ENCODE results near the gene TRIM31.

TRIM31 gene

GRCh38 chr6:30073489-30074235, 39.2 kb downstream of the TRIM31 start:
- Histone ChIP-seq H3K4me2 (ENCODE audit: low read depth, low read length, poor library complexity, severe bottlenecking) (no peak overlapping the region), H3K9ac (ENCODE audit: low read length) (no peak overlapping the region), H3K79me2 (ENCODE audit: insufficient read depth, low read length) (0 out of 2 replicates have a peak, but pooled peaks cover under 1% of the 10 kb centered on the region), H2AFZ (ENCODE audit: low read depth, low read length, severe bottlenecking) (no peak overlapping the region), H3K36me3 (ENCODE audit: low read length) (no peaks in the 10 kb centered on the region), H3K9me3 (ENCODE audit: insufficient read depth, low read length) (no peaks in the 10 kb centered on the region), H3K9me2 (replicated peaks; ENCODE audit: insufficient read depth, low read length) (no peaks in the 10 kb centered on the region), H3K4me3 (ENCODE audit: insufficient read depth, low read length, poor library complexity, severe bottlenecking) (no peak overlapping the region), H3K27me3 (ENCODE audit: low read length) (0 out of 2 replicates have a peak, but pooled peaks cover 3% of the 10 kb centered on the region), H4K20me1 (ENCODE audit: low read depth, low read length) (no peaks in the 10 kb centered on the region), H3F3A (ENCODE audit: insufficient read depth) (no peaks in the 10 kb centered on the region), H3K27ac (ENCODE audit: low read depth, low read length) (no peak overlapping the region)
- no peak for TF ChIP-seq EZH2phosphoT487 (conservative IDR thresholded peaks at IDR 0.05; ENCODE audit: low read length)
- TF ChIP-seq, protein P1, sequence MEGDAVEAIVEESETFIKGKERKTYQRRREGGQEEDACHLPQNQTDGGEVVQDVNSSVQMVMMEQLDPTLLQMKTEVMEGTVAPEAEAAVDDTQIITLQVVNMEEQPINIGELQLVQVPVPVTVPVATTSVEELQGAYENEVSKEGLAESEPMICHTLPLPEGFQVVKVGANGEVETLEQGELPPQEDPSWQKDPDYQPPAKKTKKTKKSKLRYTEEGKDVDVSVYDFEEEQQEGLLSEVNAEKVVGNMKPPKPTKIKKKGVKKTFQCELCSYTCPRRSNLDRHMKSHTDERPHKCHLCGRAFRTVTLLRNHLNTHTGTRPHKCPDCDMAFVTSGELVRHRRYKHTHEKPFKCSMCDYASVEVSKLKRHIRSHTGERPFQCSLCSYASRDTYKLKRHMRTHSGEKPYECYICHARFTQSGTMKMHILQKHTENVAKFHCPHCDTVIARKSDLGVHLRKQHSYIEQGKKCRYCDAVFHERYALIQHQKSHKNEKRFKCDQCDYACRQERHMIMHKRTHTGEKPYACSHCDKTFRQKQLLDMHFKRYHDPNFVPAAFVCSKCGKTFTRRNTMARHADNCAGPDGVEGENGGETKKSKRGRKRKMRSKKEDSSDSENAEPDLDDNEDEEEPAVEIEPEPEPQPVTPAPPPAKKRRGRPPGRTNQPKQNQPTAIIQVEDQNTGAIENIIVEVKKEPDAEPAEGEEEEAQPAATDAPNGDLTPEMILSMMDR (IDR thresholded peaks at IDR 0.05; ENCODE audit: insufficient read depth, low read length, poor library complexity, severe bottlenecking): no peak

- Histone ChIP-seq H3K9me2 (replicated peaks; ENCODE audit: insufficient read depth, low read length) (no peaks in the 10 kb centered on the region), H3K9me3 (ENCODE audit: insufficient read depth, low read length) (no peaks in the 10 kb centered on the region), H4K20me1 (ENCODE audit: low read depth, low read length) (no peaks in the 10 kb centered on the region), H3K27ac (ENCODE audit: low read depth, low read length) (no peak overlapping the region), H3K79me2 (ENCODE audit: insufficient read depth, low read length) (peaks cover 15% of the 10 kb centered on the region), H3F3A (ENCODE audit: insufficient read depth) (no peaks in the 10 kb centered on the region), H3K27me3 (ENCODE audit: low read length) (0 out of 2 replicates have a peak, but pooled peaks cover 3% of the 10 kb centered on the region), H3K4me2 (ENCODE audit: low read depth, low read length, poor library complexity, severe bottlenecking) (no peak overlapping the region), H3K9ac (ENCODE audit: low read length) (no peak overlapping the region), H3K36me3 (ENCODE audit: low read length) (no peaks in the 10 kb centered on the region), H3K4me3 (ENCODE audit: insufficient read depth, low read length, poor library complexity, severe bottlenecking) (no peak overlapping the region), H2AFZ (ENCODE audit: low read depth, low read length, severe bottlenecking) (no peak overlapping the region)
- TF ChIP-seq, protein P1 (IDR thresholded peaks at IDR 0.05; ENCODE audit: insufficient read depth, low read length, poor library complexity, severe bottlenecking): no peak
- no peak for TF ChIP-seq EZH2phosphoT487 (conservative IDR thresholded peaks at IDR 0.05; ENCODE audit: low read length)
Measured at GRCh38 chr6:30071858-30072257, 41.0 kb downstream of the TRIM31 start.

- Histone ChIP-seq H2AFZ (ENCODE audit: low read depth, low read length, severe bottlenecking) (no peak overlapping the region), H3K79me2 (ENCODE audit: insufficient read depth, low read length) (peaks cover 15% of the 10 kb centered on the region), H3K9ac (ENCODE audit: low read length) (no peak overlapping the region), H3K4me2 (ENCODE audit: low read depth, low read length, poor library complexity, severe bottlenecking) (no peak overlapping the region), H3K9me2 (replicated peaks; ENCODE audit: insufficient read depth, low read length) (no peaks in the 10 kb centered on the region), H3K27ac (ENCODE audit: low read depth, low read length) (no peak overlapping the region), H3F3A (ENCODE audit: insufficient read depth) (peaks cover 4% of the 10 kb centered on the region), H3K36me3 (ENCODE audit: low read length) (no peaks in the 10 kb centered on the region), H3K9me3 (ENCODE audit: insufficient read depth, low read length) (no peaks in the 10 kb centered on the region), H4K20me1 (ENCODE audit: low read depth, low read length) (no peaks in the 10 kb centered on the region), H3K27me3 (ENCODE audit: low read length) (no peaks in the 10 kb centered on the region), H3K4me3 (ENCODE audit: insufficient read depth, low read length, poor library complexity, severe bottlenecking) (no peak overlapping the region)
- TF ChIP-seq, protein P1 (IDR thresholded peaks at IDR 0.05; ENCODE audit: insufficient read depth, low read length, poor library complexity, severe bottlenecking): no peak
- no peak for TF ChIP-seq EZH2phosphoT487 (conservative IDR thresholded peaks at IDR 0.05; ENCODE audit: low read length)
Measured at GRCh38 chr6:30071081-30071818, 41.6 kb downstream of the TRIM31 start.

Measured in SU-DHL-6 (cell line).